ENCODE measurements around the gene CA9.
"Not testable (repeated sequence)": the region's sequence is repeated elsewhere in the genome, so short reads cannot be mapped to it uniquely, and the experiment has no call there.

CA9 gene

GRCh38 chr9:35673132-35674024 lies at the start of gene CA9:
TSS of gene CA9 (plus strand) at chr9:35673928. CDS start at chr9:35673960, 32 bp downstream.
- DNase-seq: peak; percentile 53

GRCh38 chr9:35627575-35627974 lies 46.2 kb upstream of the CA9 start:
- DNase-seq: no peak

- DNase-seq: no peak
Observed at GRCh38 chr9:35628389-35628991, 45.2 kb upstream of the CA9 start.

- no peak for DNase-seq
Observed at GRCh38 chr9:35629597-35629996, 44.1 kb upstream of the CA9 start.

- DNase-seq: no peak
Observed at GRCh38 chr9:35635730-35636129, 38.0 kb upstream of the CA9 start.

GRCh38 chr9:35636135-35636876 lies 37.4 kb upstream of the CA9 start:
- no peak for DNase-seq

- not testable (repeated sequence) for DNase-seq
Observed at GRCh38 chr9:35636877-35637246, 36.9 kb upstream of the CA9 start.

- not testable (repeated sequence) for DNase-seq
Observed at GRCh38 chr9:35637427-35637955, 36.2 kb upstream of the CA9 start.

- DNase-seq: not testable (repeated sequence)
Observed at GRCh38 chr9:35638751-35639150, 35.0 kb upstream of the CA9 start.

- DNase-seq: not testable (repeated sequence)
Observed at GRCh38 chr9:35639225-35639624, 34.5 kb upstream of the CA9 start.

GRCh38 chr9:35639631-35640030 lies 34.1 kb upstream of the CA9 start:
- DNase-seq: no peak

- DNase-seq: not testable (repeated sequence)
Observed at GRCh38 chr9:35640431-35640830, 33.3 kb upstream of the CA9 start.

- DNase-seq: not testable (repeated sequence)
Observed at GRCh38 chr9:35641478-35641877, 32.2 kb upstream of the CA9 start.

- DNase-seq: no peak
Observed at GRCh38 chr9:35643046-35643445, 30.7 kb upstream of the CA9 start.

GRCh38 chr9:35645736-35646135 lies 28.0 kb upstream of the CA9 start:
- not testable (repeated sequence) for DNase-seq

- peak; percentile 75 for DNase-seq
Observed at GRCh38 chr9:35646153-35646532, 27.6 kb upstream of the CA9 start.

- peak; percentile 91 for DNase-seq
Observed at GRCh38 chr9:35646533-35647265, 27.0 kb upstream of the CA9 start.

GRCh38 chr9:35649431-35650340 lies 24.0 kb upstream of the CA9 start:
- no peak for DNase-seq

- DNase-seq: no peak
Observed at GRCh38 chr9:35650341-35651158, 23.2 kb upstream of the CA9 start, which contains the start of gene SIT1. TSS of gene SIT1 (minus strand) at chr9:35650931. CDS start at chr9:35650853, 78 bp downstream.

Data from DMS53 (cell line).